ENCODE results near the gene SLAMF8. TPM values are rescaled to one million over a fixed set of nuclear protein-coding genes. Genes with fewer than 3 reads are reported as not detected.

The SLAMF8 gene
- total RNA-seq, 1 donor from 2014 or later = 7.3 TPM

DNA sequence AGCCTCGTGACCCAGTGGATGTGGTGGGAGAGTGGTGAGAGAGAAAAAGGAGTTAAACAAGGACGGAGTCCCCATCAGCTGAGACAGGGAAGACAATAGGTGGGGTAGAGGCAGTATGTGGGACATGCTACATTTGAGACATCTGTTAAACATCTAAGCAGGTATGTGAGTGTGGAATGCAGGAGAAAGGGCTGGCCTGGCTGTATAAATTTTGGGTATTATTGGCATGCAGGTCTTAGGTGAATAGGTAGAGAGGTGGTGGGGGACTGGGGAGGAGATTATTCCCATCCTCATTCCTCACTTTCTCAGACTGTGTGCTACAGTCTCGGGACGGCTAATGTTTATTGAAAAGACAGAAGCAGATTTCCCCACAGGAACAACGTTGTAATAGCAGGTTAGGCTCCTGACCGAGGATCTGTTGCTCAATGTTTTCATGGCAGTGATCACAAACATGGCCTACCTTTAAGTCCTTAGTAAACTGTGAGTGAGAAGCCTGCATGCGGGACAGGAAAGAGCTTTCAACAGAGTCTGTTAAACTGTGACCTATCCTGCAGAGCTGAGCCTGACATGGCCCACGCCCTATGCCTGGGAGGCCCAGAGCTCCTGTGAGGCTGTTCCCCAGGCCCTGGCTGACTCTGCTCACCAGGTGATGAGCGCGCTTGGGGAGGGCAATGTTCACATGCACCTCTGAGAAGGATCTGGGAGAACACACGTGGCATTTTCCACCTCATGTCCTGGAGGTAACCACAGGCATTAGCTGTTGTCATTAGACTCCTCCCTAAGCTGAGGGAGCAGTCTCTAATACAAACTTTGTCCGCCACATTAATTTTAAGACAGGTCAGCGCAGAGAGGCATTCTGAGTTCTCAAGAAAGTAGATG is 19.3 kb downstream of the SLAMF8 start:
- DNase-seq (ENCODE audit: low spot score) = no peak

DNA sequence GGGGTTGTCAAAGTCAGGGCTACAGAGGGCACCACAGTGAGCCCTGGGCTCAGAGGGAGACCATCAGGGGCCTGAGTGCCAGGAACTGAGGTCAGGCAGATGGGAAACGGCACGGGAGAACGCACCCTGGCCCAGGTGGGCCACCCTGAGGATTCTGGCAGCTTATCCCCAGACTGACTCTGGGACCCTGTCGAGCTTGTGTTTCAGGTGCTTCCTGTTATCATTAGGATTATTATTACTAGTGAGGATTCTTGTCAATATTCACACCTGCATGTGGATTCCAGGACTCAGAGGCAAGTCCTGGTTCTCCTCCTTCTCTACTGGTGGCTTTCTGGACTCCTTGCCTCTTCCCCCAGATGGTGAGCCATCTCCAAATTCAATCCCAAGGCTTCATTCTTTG is 20.6 kb downstream of the SLAMF8 start:
- DNase-seq (ENCODE audit: low spot score) = no peak

GRCh38 chr1:159848326-159848725 is 21.7 kb downstream of the SLAMF8 start:
- no peak for DNase-seq (ENCODE audit: low spot score)

- DNase-seq (ENCODE audit: low spot score) = no peak
These were observed 23.1 kb downstream of the SLAMF8 start for GRCh38 chr1:159849626-159850366.

- no peak for DNase-seq (ENCODE audit: low spot score)
These were observed 24.7 kb downstream of the SLAMF8 start for GRCh38 chr1:159851407-159851806.

DNA sequence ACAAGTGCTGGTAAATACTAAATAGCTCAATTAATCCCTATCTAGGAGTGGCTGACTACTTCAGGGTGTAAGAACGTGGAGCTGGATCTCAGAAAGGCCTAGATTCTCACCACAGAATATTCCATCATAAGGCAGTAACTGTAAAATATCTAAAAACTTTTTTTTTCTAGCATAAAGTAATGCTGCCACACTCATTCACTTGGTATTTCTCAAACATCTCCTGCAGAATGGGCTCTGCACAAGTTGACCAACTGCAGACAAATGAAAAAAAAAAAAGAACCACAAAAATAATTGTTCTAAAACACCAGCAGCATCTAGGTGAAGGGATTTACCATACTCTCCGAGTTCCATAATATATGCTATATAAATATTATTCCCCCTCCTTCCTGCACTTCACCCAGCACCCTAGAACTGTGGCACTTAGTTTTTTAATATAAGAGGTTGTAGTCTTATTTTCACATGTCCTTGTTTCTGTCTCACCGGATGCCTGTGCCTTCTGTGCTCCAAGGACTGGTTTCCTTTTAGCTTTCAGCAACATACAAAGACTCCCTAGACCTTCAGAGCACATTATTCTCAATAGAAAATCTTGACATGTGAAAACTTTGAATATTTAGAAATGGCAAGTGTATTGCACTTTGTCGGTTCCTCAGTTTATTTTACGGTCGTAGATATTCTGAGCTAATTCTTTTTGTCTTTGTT is 26.9 kb downstream of the SLAMF8 start:
- DNase-seq (ENCODE audit: low spot score) = no peak

DNA sequence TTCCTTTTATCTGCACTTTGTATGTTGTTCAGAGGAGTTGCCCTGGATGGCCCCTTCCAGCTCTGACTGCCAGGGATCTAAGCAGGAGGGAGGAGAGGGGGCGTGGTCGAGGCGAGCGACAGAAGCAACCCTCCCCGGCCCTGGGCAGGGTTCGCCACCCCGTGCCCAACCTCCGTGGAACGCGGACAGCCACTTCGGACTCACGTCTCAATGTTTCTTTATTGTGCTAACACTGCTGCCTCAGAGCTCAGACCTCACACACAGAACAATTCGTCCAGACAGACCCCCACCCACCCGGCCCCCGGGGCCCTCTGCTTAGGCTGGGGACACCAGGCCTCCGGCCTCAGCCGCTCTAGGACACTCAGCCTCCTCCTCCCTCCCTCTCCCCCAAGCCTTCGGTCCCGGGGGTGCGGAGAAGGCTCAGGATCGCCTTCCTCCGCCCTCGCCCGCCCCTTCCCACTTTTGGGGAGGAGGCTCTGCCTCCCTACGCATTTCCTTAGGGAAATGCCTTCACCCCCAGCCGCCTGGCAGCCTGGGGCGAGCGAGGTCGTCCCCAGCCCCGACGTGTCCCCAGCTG is 27.5 kb downstream of the SLAMF8 start:
- DNase-seq (ENCODE audit: low spot score) = peak; percentile 67

GRCh38 chr1:159854693-159855192 is 28.1 kb downstream of the SLAMF8 start:
- peak; percentile 83 for DNase-seq (ENCODE audit: low spot score)

DNA sequence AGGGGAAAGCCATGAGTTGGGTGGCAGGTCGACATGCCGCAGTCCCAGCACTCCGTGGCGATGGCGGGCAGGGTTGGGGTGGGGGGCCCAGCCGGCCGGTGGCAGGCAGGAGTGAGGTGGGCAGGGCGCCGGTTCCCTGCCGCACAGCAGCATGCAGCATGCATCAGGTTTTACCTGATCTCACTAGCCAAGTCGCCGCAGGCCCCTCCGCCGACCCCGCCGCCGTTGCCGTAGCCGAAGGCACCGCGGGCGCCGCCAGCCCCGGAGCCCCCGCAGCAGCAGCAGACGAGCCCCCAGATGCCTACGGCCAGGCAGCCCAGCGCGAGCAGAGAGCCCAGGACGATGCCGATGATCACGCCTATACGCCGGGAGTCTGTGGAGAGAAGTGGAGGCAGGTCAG is 29.0 kb downstream of the SLAMF8 start:
- DNase-seq (ENCODE audit: low spot score) = no peak

- DNase-seq (ENCODE audit: low spot score) = no peak
These were observed 29.9 kb downstream of the SLAMF8 start for GRCh38 chr1:159856576-159856975.

- no peak for DNase-seq (ENCODE audit: low spot score)
These were observed 31.2 kb downstream of the SLAMF8 start for GRCh38 chr1:159857889-159858288.

- DNase-seq (ENCODE audit: low spot score) = no peak
These were observed 33.2 kb downstream of the SLAMF8 start for GRCh38 chr1:159859767-159860322.

DNA sequence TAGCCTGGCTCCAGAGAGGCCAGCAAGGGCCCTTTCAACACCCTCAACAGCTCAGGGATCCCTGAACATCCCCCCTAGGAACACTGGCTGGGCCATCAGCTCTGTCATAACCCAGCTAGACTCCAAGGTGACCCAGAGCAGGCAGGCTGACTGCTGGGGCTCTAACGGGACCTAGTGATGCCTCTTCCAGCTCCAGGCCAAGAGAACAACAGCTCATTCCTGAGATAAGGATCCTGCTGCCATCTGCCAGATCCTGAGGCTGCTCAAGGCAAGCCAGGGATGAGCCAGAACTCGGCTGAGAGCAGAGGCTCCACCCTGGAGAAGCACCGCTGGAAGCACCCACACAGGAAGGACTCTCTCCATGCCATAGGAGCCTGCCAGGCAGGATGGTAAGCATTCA is 33.8 kb downstream of the SLAMF8 start:
- DNase-seq (ENCODE audit: low spot score) = no peak

DNA sequence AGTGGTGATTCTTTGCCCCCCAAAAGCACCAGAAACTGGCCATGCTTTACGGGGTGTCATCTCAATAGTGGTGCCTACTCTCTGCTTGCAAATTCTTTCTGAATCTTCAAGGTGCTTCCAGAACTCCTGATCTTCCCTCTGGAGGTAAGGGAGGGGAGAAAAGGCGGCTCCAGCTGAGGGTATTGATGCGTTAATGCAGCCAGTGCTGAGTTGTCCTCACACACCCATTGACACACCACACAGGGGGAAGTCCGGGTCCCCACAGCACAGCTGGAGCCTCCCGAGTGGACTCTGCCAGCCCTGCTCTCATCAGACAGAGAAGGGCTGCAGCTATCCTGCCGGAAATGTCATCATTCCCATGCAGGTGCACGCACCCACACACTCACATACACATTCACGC is 34.5 kb downstream of the SLAMF8 start:
- DNase-seq (ENCODE audit: low spot score) = no peak

GRCh38 chr1:159862031-159862430 is 35.4 kb downstream of the SLAMF8 start:
- no peak for DNase-seq (ENCODE audit: low spot score)

GRCh38 chr1:159862557-159862956 is 35.9 kb downstream of the SLAMF8 start, which contains the start of gene VSIG8:
Gene VSIG8, minus strand, starts transcription at chr1:159862657. Its CDS starts 136 bp downstream, at chr1:159862521.
- DNase-seq (ENCODE audit: low spot score) = no peak

DNA sequence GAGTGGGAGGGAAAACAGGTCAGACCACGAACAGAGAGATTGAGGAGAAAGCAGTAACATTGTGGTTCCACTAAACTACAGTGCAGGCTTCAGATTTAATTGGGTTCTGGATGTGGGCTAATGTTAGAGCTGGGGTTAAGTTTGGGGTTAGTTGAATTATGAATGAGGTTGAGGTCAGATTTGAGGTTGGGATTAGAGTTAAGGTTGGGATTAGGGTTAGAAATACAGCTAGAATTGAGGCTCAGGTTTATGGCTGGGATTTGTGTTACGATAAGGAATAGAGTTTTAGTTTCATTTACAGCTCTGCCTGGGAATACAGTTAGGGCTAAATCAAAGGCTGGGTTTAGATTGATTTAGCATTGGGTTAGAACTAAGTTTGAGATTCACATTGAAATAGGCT is 37.6 kb downstream of the SLAMF8 start:
- no peak for DNase-seq (ENCODE audit: low spot score)

GRCh38 chr1:159866066-159866465 is 39.4 kb downstream of the SLAMF8 start:
- no peak for DNase-seq (ENCODE audit: low spot score)

GRCh38 chr1:159866905-159867663 is 40.4 kb downstream of the SLAMF8 start:
- DNase-seq (ENCODE audit: low spot score) = peak; percentile 23

DNA sequence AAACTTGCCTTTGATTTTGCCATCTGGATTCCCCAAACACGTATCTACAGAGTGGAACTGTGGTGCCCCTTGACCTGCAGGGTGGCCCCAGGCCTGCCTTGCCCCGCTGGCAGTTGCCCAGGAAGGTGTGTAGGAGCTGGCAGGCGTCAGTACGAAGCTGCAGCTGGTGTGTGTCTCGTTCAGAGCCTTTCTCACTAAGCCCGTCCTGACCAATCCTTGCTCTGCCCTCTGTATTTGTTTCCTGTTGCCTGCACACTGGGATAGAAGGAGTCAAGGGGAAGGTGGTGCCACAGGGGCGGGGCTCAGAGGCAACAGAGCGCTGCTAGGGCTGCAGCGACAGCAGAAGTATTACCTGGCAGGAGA is 41.0 kb downstream of the SLAMF8 start:
- DNase-seq (ENCODE audit: low spot score) = peak; percentile 74

- DNase-seq (ENCODE audit: low spot score) = no peak
These were observed 42.1 kb downstream of the SLAMF8 start for GRCh38 chr1:159868766-159869165.
